ENCODE measurements around the gene SHH.

Gene SHH

GRCh38 chr7:155792315-155792960 lies 19.8 kb downstream of the SHH start:
- no peak for DNase-seq (ENCODE audit: low spot score)

- no peak for DNase-seq (ENCODE audit: low spot score)
Measured at GRCh38 chr7:155791836-155792235, 20.4 kb downstream of the SHH start.

- no peak for DNase-seq (ENCODE audit: low spot score)
Measured at GRCh38 chr7:155791214-155791737, 21.0 kb downstream of the SHH start.

GRCh38 chr7:155790666-155791065 lies 21.6 kb downstream of the SHH start:
- DNase-seq (ENCODE audit: low spot score) = no peak

- DNase-seq (ENCODE audit: low spot score) = no peak
Measured at GRCh38 chr7:155789001-155789725, 23.1 kb downstream of the SHH start.

- no peak for DNase-seq (ENCODE audit: low spot score)
Measured at GRCh38 chr7:155788616-155789000, 23.7 kb downstream of the SHH start.

GRCh38 chr7:155787171-155787851 lies 25.0 kb downstream of the SHH start:
- peak; percentile 79 for DNase-seq (ENCODE audit: low spot score)

- DNase-seq (ENCODE audit: low spot score) = no peak
Measured at GRCh38 chr7:155786491-155786890, 25.8 kb downstream of the SHH start.

GRCh38 chr7:155785536-155785935 lies 26.7 kb downstream of the SHH start:
- DNase-seq (ENCODE audit: low spot score) = no peak

- no peak for DNase-seq (ENCODE audit: low spot score)
Measured at GRCh38 chr7:155782466-155782865, 29.8 kb downstream of the SHH start.

GRCh38 chr7:155781433-155781832 lies 30.8 kb downstream of the SHH start:
- DNase-seq (ENCODE audit: low spot score) = no peak

GRCh38 chr7:155780884-155781283 lies 31.4 kb downstream of the SHH start:
- DNase-seq (ENCODE audit: low spot score) = no peak

GRCh38 chr7:155778349-155778748 lies 33.9 kb downstream of the SHH start:
- DNase-seq (ENCODE audit: low spot score) = no peak

- DNase-seq (ENCODE audit: low spot score) = no peak
Measured at GRCh38 chr7:155776606-155777005, 35.7 kb downstream of the SHH start.

- DNase-seq (ENCODE audit: low spot score) = no peak
Measured at GRCh38 chr7:155775691-155776090, 36.6 kb downstream of the SHH start.

- DNase-seq (ENCODE audit: low spot score) = no peak
Measured at GRCh38 chr7:155774947-155775346, 37.3 kb downstream of the SHH start.

- no peak for DNase-seq (ENCODE audit: low spot score)
Measured at GRCh38 chr7:155773531-155773930, 38.7 kb downstream of the SHH start.

- no peak for DNase-seq (ENCODE audit: low spot score)
Measured at GRCh38 chr7:155770241-155770640, 42.0 kb downstream of the SHH start.

- DNase-seq (ENCODE audit: low spot score) = peak; percentile 86
Measured at GRCh38 chr7:155769701-155770100, 42.6 kb downstream of the SHH start.

GRCh38 chr7:155766966-155767916 lies 45.0 kb downstream of the SHH start:
- no peak for DNase-seq (ENCODE audit: low spot score)

- DNase-seq (ENCODE audit: low spot score) = no peak
Measured at GRCh38 chr7:155766386-155766785, 45.9 kb downstream of the SHH start.

- no peak for DNase-seq (ENCODE audit: low spot score)
Measured at GRCh38 chr7:155765458-155765857, 46.8 kb downstream of the SHH start.
